HepG2 (cell line): ENCODE measurements around the gene LARP1. TPM values are rescaled to one million over a fixed set of nuclear protein-coding genes. Genes with fewer than 3 reads are reported as not detected.

Source experiments
- ATAC-seq: fragments of 200-7000 bp; cut with Tn5 transposase; 3 replicates; pipeline ENCODE4 v1.9.1; 2020; ENCODE audit warnings: mild to moderate bottlenecking, moderate library complexity
- BruUV-seq: library from RNA; stranded (reverse); fragments of 400-500 nt; replicated peaks from 2 replicates; lab custom pipeline; 2021; lab: Mats Ljungman, UMichigan
- CTCF ChIA-PET: fragments of 300-600 bp; formaldehyde crosslinking; extraction: SDS; loops from one replicate; lab custom pipeline; 2021; ENCODE audit warnings: low total read pairs, inconsistent platforms, low intra/inter-chr PET ratio; lab: Yijun Ruan, JAX
- POLR2A ChIA-PET: fragments of 350-600 bp; sonication (Branson Sonifier 250); formaldehyde crosslinking; loops from one replicate; lab custom pipeline; 2020; ENCODE audit warnings: antibody characterized with exemption, inconsistent platforms; lab: Yijun Ruan, JAX
- DNase-seq: peaks from one replicate; pipeline ENCODE4 v3.0.0-alpha.2; 2015; ENCODE audit warnings: low spot score
- FAIRE-seq: peaks from 3 replicates; lab custom pipeline; 2011; peaks lifted over from hg19 to GRCh38; lab: Jason Lieb, UNC
- H2AFZ ChIP-seq: one replicate; pipeline ENCODE4 v1.6.1; 2011; ENCODE audit warnings: low read length, inconsistent platforms
- H3K27ac ChIP-seq: fragments of 300-600 bp; 3 replicates; pipeline ENCODE4 v1.8.0; 2011; ENCODE audit warnings: mixed run types, mild to moderate bottlenecking, mixed read lengths, low read length, inconsistent platforms; ENCODE audit not compliant: insufficient read depth; ENCODE audit errors: extremely low read length
- H3K27me3 ChIP-seq, 2 experiments: fragments of 200-600 bp in 1 of 2; 2 replicates in 1 of 2; 3 replicates in 1 of 2; pipeline versions ENCODE4 v1.6.0 to v1.8.0; 2011; ENCODE audit warnings: low read length in 2 of 2, mild to moderate bottlenecking in 2 of 2, moderate library complexity in 2 of 2, inconsistent platforms in 1 of 2; ENCODE audit not compliant: insufficient read depth in 2 of 2, control insufficient read depth in 1 of 2
- H3K36me3 ChIP-seq, 2 experiments: fragments of 200-600 bp in 1 of 2; replicated peaks in 1 of 2; 2 replicates in 1 of 2; 3 replicates in 1 of 2; pipeline versions ENCODE4 v1.5.1 to v1.8.0; 2011; ENCODE audit warnings: low read length in 2 of 2, inconsistent platforms in 1 of 2; ENCODE audit not compliant: insufficient read depth in 2 of 2, control insufficient read depth in 1 of 2
- H3K4me1 ChIP-seq: 2 replicates; pipeline ENCODE4 v1.5.1; 2012; ENCODE audit warnings: low read length, inconsistent platforms; ENCODE audit not compliant: insufficient read depth
- H3K4me2 ChIP-seq: 2 replicates; pipeline ENCODE4 v1.6.0; 2011; ENCODE audit warnings: low read depth, low read length, inconsistent platforms
- H3K4me3 ChIP-seq, 3 experiments: fragments of 200-600 bp in 1 of 3; sonication (generic), shearing (Covaris generic) in 1 of 3; replicated peaks in 1 of 3; 2 replicates each; pipeline ENCODE4 v1.5.1; 2011 to 2016; ENCODE audit warnings: low read length in 3 of 3, inconsistent platforms in 2 of 3, low read depth in 2 of 3, mild to moderate bottlenecking in 2 of 3, control low read depth in 1 of 3, mixed read lengths in 1 of 3; ENCODE audit not compliant: insufficient read depth in 1 of 3
- H3K79me2 ChIP-seq: one replicate; pipeline ENCODE4 v1.6.1; 2011; ENCODE audit warnings: low read length, inconsistent platforms; ENCODE audit not compliant: insufficient read depth
- H3K9ac ChIP-seq: 2 replicates; pipeline ENCODE4 v1.6.0; 2011; ENCODE audit warnings: mild to moderate bottlenecking, low read depth, low read length, inconsistent platforms; ENCODE audit not compliant: insufficient read depth
- H3K9me3 ChIP-seq: 2 replicates; pipeline ENCODE4 v1.5.1; 2012; ENCODE audit warnings: mild to moderate bottlenecking, low read length
- H4K20me1 ChIP-seq: 2 replicates; pipeline ENCODE4 v1.6.0; 2011; ENCODE audit warnings: inconsistent platforms, mild to moderate bottlenecking, low read length, moderate library complexity; ENCODE audit not compliant: insufficient read depth
- FOSL2 ChIP-seq: sonication (generic); formaldehyde crosslinking; IDR thresholded peaks from 2 replicates; pipeline ENCODE4 v1.4.0; 2020; ENCODE audit warnings: missing genetic modification reagents
- HIVEP1 ChIP-seq: sonication (generic); formaldehyde crosslinking; IDR thresholded peaks from 2 replicates; pipeline ENCODE4 v1.4.0; 2020; ENCODE audit warnings: mild to moderate bottlenecking, missing genetic modification reagents
- MTF1 ChIP-seq: sonication (generic); formaldehyde crosslinking; IDR thresholded peaks from 2 replicates; pipeline ENCODE4 v1.5.0; 2020; ENCODE audit warnings: missing genetic modification reagents
- NR2F6 ChIP-seq, 2 experiments: IDR thresholded peaks; 2 replicates each; pipeline ENCODE4 v1.6.1; 2016; ENCODE audit warnings: antibody characterized with exemption in 1 of 2, mild to moderate bottlenecking in 1 of 2
- RARA ChIP-seq: IDR thresholded peaks from 2 replicates; pipeline ENCODE4 v1.6.1; 2016; ENCODE audit warnings: missing genetic modification reagents, missing compliant biosample characterization
- SETDB1 ChIP-seq: sonication (generic); formaldehyde crosslinking; IDR thresholded peaks from 2 replicates; pipeline ENCODE4 v1.5.1; 2020; ENCODE audit warnings: missing genetic modification reagents, mild to moderate bottlenecking, borderline replicate concordance
- SOX13 ChIP-seq, 3 experiments: fragments of 450-650 bp in 1 of 3; sonication (generic) in 1 of 3; formaldehyde crosslinking in 1 of 3; IDR thresholded peaks in 2 of 3; conservative IDR thresholded peaks in 1 of 3; 2 replicates each; pipeline versions ENCODE4 v1.5.0 to v1.6.1; 2016 to 2020; ENCODE audit warnings: antibody characterized with exemption in 1 of 3, mild to moderate bottlenecking in 1 of 3, missing compliant biosample characterization in 1 of 3, missing genetic modification reagents in 1 of 3, moderate library complexity in 1 of 3
- ZBTB7B ChIP-seq: sonication (generic); formaldehyde crosslinking; IDR thresholded peaks from 2 replicates; pipeline ENCODE4 v1.4.0; 2020; ENCODE audit warnings: missing genetic modification reagents
- ZBTB8A ChIP-seq: sonication (generic); formaldehyde crosslinking; IDR thresholded peaks from 2 replicates; pipeline ENCODE4 v1.4.0; 2020; ENCODE audit warnings: mild to moderate bottlenecking, low read depth, missing genetic modification reagents, borderline replicate concordance
- ZNF12 ChIP-seq: sonication (generic); formaldehyde crosslinking; IDR thresholded peaks from 2 replicates; pipeline ENCODE4 v1.5.0; 2020; ENCODE audit warnings: missing genetic modification reagents
- ZNF24 ChIP-seq: fragments of 450-650 bp; IDR thresholded peaks from 2 replicates; pipeline ENCODE4 v1.6.1; 2017; ENCODE audit warnings: antibody characterized with exemption, mild to moderate bottlenecking
- ZNF501 ChIP-seq: sonication (generic); formaldehyde crosslinking; IDR thresholded peaks from 2 replicates; pipeline ENCODE4 v1.5.1; 2020; ENCODE audit warnings: mild to moderate bottlenecking, moderate library complexity, missing genetic modification reagents
- ZNF792 ChIP-seq: IDR thresholded peaks from 2 replicates; pipeline ENCODE4 v1.6.1; 2016
- WGBS: methylation state at CpG from one replicate; pipeline ENCODE4 v1.1.6; 2017; ENCODE audit warnings: low lambda C conversion rate; 5-methylcytosine and 5-hydroxymethylcytosine counted together
- in situ Hi-C: cut with HindIII; loops from 2 replicates; pipeline ENCODE4 v1.10.0; 2017; ENCODE audit warnings: low pct_unique_long_range_greater_than_20kb; ENCODE audit not compliant: extremely low pct_ligation_motif_present
- intact Hi-C: fragments of 100-400 bp; cut with micrococcal nuclease; formaldehyde crosslinking; loops from one replicate; pipeline ENCODE4 v1.10.0; 2022; ENCODE audit not compliant: unreplicated experiment
- polyA plus RNA-seq, 8 experiments: library from polyadenylated mRNA; depleted of rRNA in 3 of 8; stranded (reverse) in 7 of 8; unstranded in 1 of 8; fragments of >200 nt; fragmentation: Illumina TruSeq in 4 of 8; extraction: Trizol in 4 of 8; gene quantifications; 2 replicates each; pipeline versions ENCODE4 v1.2.1 to v1.2.3, GENCODE V29; 2011 to 2016; ENCODE audit warnings: low read depth in 4 of 8, missing spikeins in 1 of 8, mixed read lengths in 1 of 8; ENCODE audit not compliant: insufficient read depth in 1 of 8
- total RNA-seq, 5 experiments: library from RNA; depleted of rRNA; stranded (reverse); fragments of >200 nt; fragmentation: Illumina TruSeq; extraction: Trizol; gene quantifications; 2 replicates each; pipeline ENCODE4 v1.2.3, GENCODE V29; 2016; ENCODE audit warnings: low read depth in 1 of 5
- TF ChIP-seq, protein P1 (sequence below): sonication (generic); formaldehyde crosslinking; IDR thresholded peaks from 2 replicates; pipeline ENCODE4 v1.4.0; 2020; ENCODE audit warnings: missing genetic modification reagents
- TF ChIP-seq, protein P2 (sequence below): sonication (generic); formaldehyde crosslinking; IDR thresholded peaks from 2 replicates; pipeline ENCODE4 v1.4.0; 2020; ENCODE audit warnings: missing genetic modification reagents
- TF ChIP-seq, protein P3 (sequence below): IDR thresholded peaks from 2 replicates; pipeline ENCODE4 v1.4.0; 2020; ENCODE audit warnings: mild to moderate bottlenecking, missing genetic modification reagents

LARP1 gene
- total and polyA plus RNA-seq, 2 of the 13 experiments (the other 11 are each of a cell fraction or from before 2014, with no cell fraction given) = 45.2 to 61.4 TPM

DNA sequence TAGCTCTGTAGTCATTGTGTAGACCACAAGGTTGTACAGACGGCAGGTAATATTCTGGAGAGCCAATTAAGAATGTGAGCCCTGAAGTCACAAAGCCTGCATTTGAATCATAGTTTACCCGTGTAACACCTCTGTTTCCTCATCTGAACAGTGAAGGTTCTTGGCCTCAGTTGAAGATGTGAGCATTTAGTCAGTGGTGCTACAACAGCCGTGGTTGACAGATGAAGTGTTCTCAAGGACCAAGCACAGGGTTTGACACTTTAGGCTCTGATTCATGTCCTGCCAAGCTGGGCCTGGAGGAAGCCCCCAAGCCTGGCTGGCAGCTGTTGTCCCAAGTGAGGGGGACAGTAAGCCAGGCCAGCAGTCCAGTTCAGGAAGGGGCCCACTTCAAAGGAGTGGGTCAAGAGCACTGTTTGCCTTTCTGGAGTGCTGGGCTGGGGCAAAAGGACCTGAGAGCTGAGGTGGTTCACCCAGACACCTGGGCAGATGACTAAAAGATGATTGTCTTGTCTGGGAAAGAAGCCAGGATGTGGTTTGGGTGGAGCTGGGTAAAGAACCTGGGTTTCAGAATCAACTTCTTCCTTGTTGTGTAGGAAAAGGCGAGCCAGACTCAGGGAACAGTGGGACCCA is 74.5 kb downstream of the LARP1 start:
- no TSS peak for BruUV-seq
- POLR2A ChIA-PET = interaction anchor here (0.8 to 1.6 kb wide), 6 partner anchors 11 to 29 kb away, joined by 3 to 8 read pairs (median 4); partner anchors contain the start of genes CNOT8 and FAXDC2
- peak overlapping the region; percentile 18 for H3K27ac ChIP-seq
- CTCF ChIA-PET = no interaction called here
- FAIRE-seq (no peak), ATAC-seq (peak; percentile 46), DNase-seq (no peak)
- H2AFZ ChIP-seq = no peak overlapping the region
- no peak overlapping the region for H3K4me2 ChIP-seq
- H3K27me3 ChIP-seq = no peaks in the 10 kb centered on the region
- H3K9me3 ChIP-seq = no peaks in the 10 kb centered on the region
- H3K36me3 ChIP-seq = peaks cover 7 to 15% of the 10 kb centered on the region in 2 experiments; a peak in 4 of 5 replicates
- no peaks in the 10 kb centered on the region for H3K79me2 ChIP-seq
- no peak overlapping the region for H3K9ac ChIP-seq
- intact Hi-C loops (no loop called here), in situ Hi-C loops (no loop called here)
- H4K20me1 ChIP-seq = no peaks in the 10 kb centered on the region
- no peak overlapping the region for H3K4me3 ChIP-seq
- 62% methylated on average over 4 of the region's 4 CpGs for WGBS
- H3K4me1 ChIP-seq = peaks cover 67% of the 10 kb centered on the region
- TF ChIP-seq MTF1 (CRISPR knock-in tag) (no peak), ZBTB8A (no peak), SOX13 (IDR thresholded peaks at IDR 0.05) (no peak), SOX13 (CRISPR knock-in tag; conservative IDR thresholded peaks at IDR 0.05 in 1 of 2, IDR thresholded peaks at IDR 0.05 in 1 of 2) (0 out of 4 replicates have a peak, but pooled peaks of 1 of the 2 experiments have one; percentile 11), ZNF24 (no peak), RARA (CRISPR knock-in tag) (peak; percentile 29; the same call in 1 of the 2 replicates), FOSL2 (CRISPR knock-in tag) (peak; percentile 37; the same call in 1 of the 2 replicates), ZNF12 (CRISPR knock-in tag) (no peak), ZBTB7B (CRISPR knock-in tag) (peak; percentile 72; the same call in 1 of the 2 replicates), SETDB1 (CRISPR knock-in tag) (no peak), ZNF501 (CRISPR knock-in tag) (0 out of 2 replicates have a peak, but pooled peaks have one; percentile 38), NR2F6 (IDR thresholded peaks at IDR 0.05) (0 out of 2 replicates have a peak, but pooled peaks have one; percentile 38), NR2F6 (CRISPR knock-in tag; IDR thresholded peaks at IDR 0.05) (peak; percentile 47; the same call in 1 of the 2 replicates), ZNF792 (CRISPR knock-in tag) (no peak), HIVEP1 (CRISPR knock-in tag) (no peak)
- TF ChIP-seq, protein P1, sequence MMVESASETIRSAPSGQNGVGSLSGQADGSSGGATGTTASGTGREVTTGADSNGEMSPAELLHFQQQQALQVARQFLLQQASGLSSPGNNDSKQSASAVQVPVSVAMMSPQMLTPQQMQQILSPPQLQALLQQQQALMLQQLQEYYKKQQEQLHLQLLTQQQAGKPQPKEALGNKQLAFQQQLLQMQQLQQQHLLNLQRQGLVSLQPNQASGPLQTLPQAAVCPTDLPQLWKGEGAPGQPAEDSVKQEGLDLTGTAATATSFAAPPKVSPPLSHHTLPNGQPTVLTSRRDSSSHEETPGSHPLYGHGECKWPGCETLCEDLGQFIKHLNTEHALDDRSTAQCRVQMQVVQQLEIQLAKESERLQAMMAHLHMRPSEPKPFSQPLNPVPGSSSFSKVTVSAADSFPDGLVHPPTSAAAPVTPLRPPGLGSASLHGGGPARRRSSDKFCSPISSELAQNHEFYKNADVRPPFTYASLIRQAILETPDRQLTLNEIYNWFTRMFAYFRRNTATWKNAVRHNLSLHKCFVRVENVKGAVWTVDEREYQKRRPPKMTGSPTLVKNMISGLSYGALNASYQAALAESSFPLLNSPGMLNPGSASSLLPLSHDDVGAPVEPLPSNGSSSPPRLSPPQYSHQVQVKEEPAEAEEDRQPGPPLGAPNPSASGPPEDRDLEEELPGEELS (CRISPR knock-in tag) = peak; percentile 39; the same call in 1 of the 2 replicates
- TF ChIP-seq, protein P2, sequence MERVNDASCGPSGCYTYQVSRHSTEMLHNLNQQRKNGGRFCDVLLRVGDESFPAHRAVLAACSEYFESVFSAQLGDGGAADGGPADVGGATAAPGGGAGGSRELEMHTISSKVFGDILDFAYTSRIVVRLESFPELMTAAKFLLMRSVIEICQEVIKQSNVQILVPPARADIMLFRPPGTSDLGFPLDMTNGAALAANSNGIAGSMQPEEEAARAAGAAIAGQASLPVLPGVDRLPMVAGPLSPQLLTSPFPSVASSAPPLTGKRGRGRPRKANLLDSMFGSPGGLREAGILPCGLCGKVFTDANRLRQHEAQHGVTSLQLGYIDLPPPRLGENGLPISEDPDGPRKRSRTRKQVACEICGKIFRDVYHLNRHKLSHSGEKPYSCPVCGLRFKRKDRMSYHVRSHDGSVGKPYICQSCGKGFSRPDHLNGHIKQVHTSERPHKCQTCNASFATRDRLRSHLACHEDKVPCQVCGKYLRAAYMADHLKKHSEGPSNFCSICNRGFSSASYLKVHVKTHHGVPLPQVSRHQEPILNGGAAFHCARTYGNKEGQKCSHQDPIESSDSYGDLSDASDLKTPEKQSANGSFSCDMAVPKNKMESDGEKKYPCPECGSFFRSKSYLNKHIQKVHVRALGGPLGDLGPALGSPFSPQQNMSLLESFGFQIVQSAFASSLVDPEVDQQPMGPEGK (CRISPR knock-in tag) = 0 out of 2 replicates have a peak, but pooled peaks have one; percentile 52
- TF ChIP-seq, protein P3, sequence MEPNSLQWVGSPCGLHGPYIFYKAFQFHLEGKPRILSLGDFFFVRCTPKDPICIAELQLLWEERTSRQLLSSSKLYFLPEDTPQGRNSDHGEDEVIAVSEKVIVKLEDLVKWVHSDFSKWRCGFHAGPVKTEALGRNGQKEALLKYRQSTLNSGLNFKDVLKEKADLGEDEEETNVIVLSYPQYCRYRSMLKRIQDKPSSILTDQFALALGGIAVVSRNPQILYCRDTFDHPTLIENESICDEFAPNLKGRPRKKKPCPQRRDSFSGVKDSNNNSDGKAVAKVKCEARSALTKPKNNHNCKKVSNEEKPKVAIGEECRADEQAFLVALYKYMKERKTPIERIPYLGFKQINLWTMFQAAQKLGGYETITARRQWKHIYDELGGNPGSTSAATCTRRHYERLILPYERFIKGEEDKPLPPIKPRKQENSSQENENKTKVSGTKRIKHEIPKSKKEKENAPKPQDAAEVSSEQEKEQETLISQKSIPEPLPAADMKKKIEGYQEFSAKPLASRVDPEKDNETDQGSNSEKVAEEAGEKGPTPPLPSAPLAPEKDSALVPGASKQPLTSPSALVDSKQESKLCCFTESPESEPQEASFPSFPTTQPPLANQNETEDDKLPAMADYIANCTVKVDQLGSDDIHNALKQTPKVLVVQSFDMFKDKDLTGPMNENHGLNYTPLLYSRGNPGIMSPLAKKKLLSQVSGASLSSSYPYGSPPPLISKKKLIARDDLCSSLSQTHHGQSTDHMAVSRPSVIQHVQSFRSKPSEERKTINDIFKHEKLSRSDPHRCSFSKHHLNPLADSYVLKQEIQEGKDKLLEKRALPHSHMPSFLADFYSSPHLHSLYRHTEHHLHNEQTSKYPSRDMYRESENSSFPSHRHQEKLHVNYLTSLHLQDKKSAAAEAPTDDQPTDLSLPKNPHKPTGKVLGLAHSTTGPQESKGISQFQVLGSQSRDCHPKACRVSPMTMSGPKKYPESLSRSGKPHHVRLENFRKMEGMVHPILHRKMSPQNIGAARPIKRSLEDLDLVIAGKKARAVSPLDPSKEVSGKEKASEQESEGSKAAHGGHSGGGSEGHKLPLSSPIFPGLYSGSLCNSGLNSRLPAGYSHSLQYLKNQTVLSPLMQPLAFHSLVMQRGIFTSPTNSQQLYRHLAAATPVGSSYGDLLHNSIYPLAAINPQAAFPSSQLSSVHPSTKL (CRISPR knock-in tag) = 0 out of 2 replicates have a peak, but pooled peaks have one; percentile 50
